ENCODE data around the gene CDC14A. TPM values are rescaled to one million over a fixed set of nuclear protein-coding genes. Genes with fewer than 3 reads are reported as not detected.

CDC14A gene
- total RNA-seq, 1 experiment from 2014 or later = 24.7 TPM

- Histone ChIP-seq H3K9me2 (replicated peaks; ENCODE audit: insufficient read depth, low read length) (no peaks in the 10 kb centered on the region), H3K9me3 (ENCODE audit: low read length) (no peaks in the 10 kb centered on the region), H3K36me3 (ENCODE audit: insufficient read depth, low read length) (no peaks in the 10 kb centered on the region), H3K4me2 (ENCODE audit: low read depth, low read length, poor library complexity, severe bottlenecking) (peak overlapping the region; percentile 87), H3K79me2 (ENCODE audit: low read length) (peaks cover 32% of the 10 kb centered on the region), H3K4me1 (ENCODE audit: low read length) (peaks cover 31% of the 10 kb centered on the region), H3K4me3 (ENCODE audit: low read length) (peak overlapping the region; percentile 91), H3K27ac (ENCODE audit: low read length) (peak overlapping the region; percentile 79; the same call in 1 of the 2 replicates), H3K9ac (ENCODE audit: low read length) (peak overlapping the region; percentile 94), H3K27me3 (ENCODE audit: low read length) (no peaks in the 10 kb centered on the region), H2AFZ (ENCODE audit: low read length) (peak overlapping the region; percentile 72), H4K20me1 (ENCODE audit: insufficient read depth, low read depth, low read length) (no peaks in the 10 kb centered on the region)
- DNase-seq = no peak
Observed at GRCh38 chr1:100350787-100351094, 1.6 kb upstream of the CDC14A start.

GRCh38 chr1:100351095-100351887 is 1.0 kb upstream of the CDC14A start:
- Histone ChIP-seq H3K9ac (ENCODE audit: low read length) (peak overlapping the region; percentile 94), H2AFZ (ENCODE audit: low read length) (peak overlapping the region; percentile 72), H3K9me3 (ENCODE audit: low read length) (no peaks in the 10 kb centered on the region), H3K4me1 (ENCODE audit: low read length) (peaks cover 36% of the 10 kb centered on the region), H3K79me2 (ENCODE audit: low read length) (peaks cover 38% of the 10 kb centered on the region), H3K27me3 (ENCODE audit: low read length) (no peaks in the 10 kb centered on the region), H3K4me2 (ENCODE audit: low read depth, low read length, poor library complexity, severe bottlenecking) (peak overlapping the region; percentile 87), H3K27ac (ENCODE audit: low read length) (peak overlapping the region; percentile 79), H3K36me3 (ENCODE audit: insufficient read depth, low read length) (0 out of 2 replicates have a peak, but pooled peaks cover 2% of the 10 kb centered on the region), H3K9me2 (replicated peaks; ENCODE audit: insufficient read depth, low read length) (no peaks in the 10 kb centered on the region), H4K20me1 (ENCODE audit: insufficient read depth, low read depth, low read length) (no peaks in the 10 kb centered on the region), H3K4me3 (ENCODE audit: low read length) (peak overlapping the region; percentile 91)
- DNase-seq = peak; percentile 96

- H2AFZ ChIP-seq (ENCODE audit: low read length) = peak overlapping the region; percentile 31
- 0 out of 2 replicates have a peak, but pooled peaks cover 2% of the 10 kb centered on the region for H3K36me3 ChIP-seq (ENCODE audit: insufficient read depth, low read length)
- H3K27me3 ChIP-seq (ENCODE audit: low read length) = no peaks in the 10 kb centered on the region
- peak overlapping the region; percentile 91 for H3K4me3 ChIP-seq (ENCODE audit: low read length)
- H3K9ac ChIP-seq (ENCODE audit: low read length) = peak overlapping the region; percentile 94
- peak overlapping the region; percentile 74 for H3K27ac ChIP-seq (ENCODE audit: low read length)
- peak overlapping the region; percentile 87 for H3K4me2 ChIP-seq (ENCODE audit: low read depth, low read length, poor library complexity, severe bottlenecking)
- peaks cover 51% of the 10 kb centered on the region for H3K4me1 ChIP-seq (ENCODE audit: low read length)
- no peaks in the 10 kb centered on the region for H3K9me2 ChIP-seq (replicated peaks; ENCODE audit: insufficient read depth, low read length)
- H3K9me3 ChIP-seq (ENCODE audit: low read length) = no peaks in the 10 kb centered on the region
- H3K79me2 ChIP-seq (ENCODE audit: low read length) = peaks cover 56% of the 10 kb centered on the region
- H4K20me1 ChIP-seq (ENCODE audit: insufficient read depth, low read depth, low read length) = no peaks in the 10 kb centered on the region
- peak; percentile 83 for DNase-seq
Observed at GRCh38 chr1:100353071-100353801, 930 bp downstream of the CDC14A start.

DNA sequence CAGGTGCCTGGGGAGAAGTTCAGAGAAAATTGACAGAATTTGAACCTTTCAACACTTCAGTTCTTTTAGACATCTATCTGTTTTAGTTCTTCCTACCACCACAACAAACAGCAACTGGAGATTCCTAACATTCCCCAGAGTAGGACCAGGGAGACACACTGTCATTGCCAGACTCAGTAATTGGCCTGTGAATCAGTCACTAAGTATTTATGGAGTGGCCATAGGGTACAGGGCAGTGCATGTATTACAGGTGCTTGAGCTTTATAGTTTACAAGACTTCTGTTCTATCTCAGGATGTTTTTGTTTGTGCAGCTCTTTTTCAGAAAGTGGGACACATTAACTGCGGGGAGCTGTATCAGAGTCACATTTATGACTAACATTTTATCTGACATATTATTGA is 1.7 kb downstream of the CDC14A start:
- Histone ChIP-seq H3K4me1 (ENCODE audit: low read length) (peaks cover 58% of the 10 kb centered on the region), H4K20me1 (ENCODE audit: insufficient read depth, low read depth, low read length) (no peaks in the 10 kb centered on the region), H3K27me3 (ENCODE audit: low read length) (no peaks in the 10 kb centered on the region), H3K9me3 (ENCODE audit: low read length) (no peaks in the 10 kb centered on the region), H3K4me3 (ENCODE audit: low read length) (peak overlapping the region; percentile 91), H3K4me2 (ENCODE audit: low read depth, low read length, poor library complexity, severe bottlenecking) (peak overlapping the region; percentile 87), H3K9ac (ENCODE audit: low read length) (peak overlapping the region; percentile 94), H2AFZ (ENCODE audit: low read length) (no peak overlapping the region), H3K27ac (ENCODE audit: low read length) (peak overlapping the region; percentile 74), H3K36me3 (ENCODE audit: insufficient read depth, low read length) (peaks cover 6% of the 10 kb centered on the region; the same call in 1 of the 2 replicates), H3K9me2 (replicated peaks; ENCODE audit: insufficient read depth, low read length) (no peaks in the 10 kb centered on the region), H3K79me2 (ENCODE audit: low read length) (peaks cover 63% of the 10 kb centered on the region)
- peak; percentile 42 for DNase-seq

DNA sequence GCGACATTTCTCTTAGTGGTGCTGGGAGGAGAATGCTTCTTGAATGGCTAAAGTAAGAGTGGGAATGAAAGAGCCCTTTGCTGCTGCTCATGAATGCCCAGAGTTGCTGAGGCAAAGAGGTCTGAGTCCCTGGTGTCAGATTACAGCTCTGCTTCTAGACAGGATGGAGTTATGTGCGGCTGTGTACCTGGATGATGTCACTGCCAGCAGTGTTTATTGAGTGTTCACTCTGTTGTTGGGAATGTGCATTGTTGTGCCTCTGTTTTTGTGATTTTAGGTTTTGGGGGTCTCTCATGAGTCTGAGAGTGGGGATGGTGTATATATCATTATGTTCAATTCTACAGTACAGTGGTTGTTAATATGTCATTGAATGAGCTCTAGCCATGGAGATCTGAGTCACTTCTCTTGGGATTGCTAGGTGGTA is 2.7 kb downstream of the CDC14A start:
- H3K4me1 ChIP-seq (ENCODE audit: low read length) = peaks cover 64% of the 10 kb centered on the region
- H3K27me3 ChIP-seq (ENCODE audit: low read length) = no peaks in the 10 kb centered on the region
- H3K27ac ChIP-seq (ENCODE audit: low read length) = peak overlapping the region; percentile 74
- no peak overlapping the region for H2AFZ ChIP-seq (ENCODE audit: low read length)
- no peaks in the 10 kb centered on the region for H3K9me3 ChIP-seq (ENCODE audit: low read length)
- no peaks in the 10 kb centered on the region for H3K9me2 ChIP-seq (replicated peaks; ENCODE audit: insufficient read depth, low read length)
- peaks cover 72% of the 10 kb centered on the region for H3K79me2 ChIP-seq (ENCODE audit: low read length)
- H3K4me2 ChIP-seq (ENCODE audit: low read depth, low read length, poor library complexity, severe bottlenecking) = peak overlapping the region; percentile 87
- DNase-seq = peak; percentile 74
- H3K9ac ChIP-seq (ENCODE audit: low read length) = peak overlapping the region; percentile 94
- H3K4me3 ChIP-seq (ENCODE audit: low read length) = peak overlapping the region; percentile 91
- H3K36me3 ChIP-seq (ENCODE audit: insufficient read depth, low read length) = peaks cover 6% of the 10 kb centered on the region; the same call in 1 of the 2 replicates
- no peaks in the 10 kb centered on the region for H4K20me1 ChIP-seq (ENCODE audit: insufficient read depth, low read depth, low read length)

DNA sequence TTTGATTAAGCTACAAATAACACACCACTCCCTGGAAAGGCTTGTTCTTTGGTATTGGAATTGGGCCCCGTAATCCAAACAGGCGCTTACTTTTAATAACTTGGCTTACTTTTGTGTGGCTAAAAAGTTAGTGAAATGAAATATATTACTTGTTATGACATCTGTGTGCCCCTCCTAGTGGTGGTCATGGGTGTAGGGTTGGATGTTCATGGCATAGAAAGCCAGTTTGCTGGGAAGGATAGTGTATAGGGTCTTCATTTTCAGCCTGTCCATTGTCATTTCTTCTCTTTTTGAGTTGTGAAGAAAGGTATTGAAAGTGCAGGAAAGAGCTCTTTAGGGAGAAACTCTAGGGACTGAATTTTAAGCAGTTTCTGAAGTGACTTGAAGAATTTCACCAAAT is 5.9 kb downstream of the CDC14A start:
- Histone ChIP-seq H3K9me3 (ENCODE audit: low read length) (no peaks in the 10 kb centered on the region), H3K36me3 (ENCODE audit: insufficient read depth, low read length) (peaks cover 26% of the 10 kb centered on the region), H3K4me1 (ENCODE audit: low read length) (peaks cover 55% of the 10 kb centered on the region), H4K20me1 (ENCODE audit: insufficient read depth, low read depth, low read length) (no peaks in the 10 kb centered on the region), H3K27ac (ENCODE audit: low read length) (peak overlapping the region; percentile 38), H3K27me3 (ENCODE audit: low read length) (no peaks in the 10 kb centered on the region), H3K9ac (ENCODE audit: low read length) (no peak overlapping the region), H3K4me2 (ENCODE audit: low read depth, low read length, poor library complexity, severe bottlenecking) (peak overlapping the region; percentile 14), H3K9me2 (replicated peaks; ENCODE audit: insufficient read depth, low read length) (no peaks in the 10 kb centered on the region), H3K4me3 (ENCODE audit: low read length) (no peak overlapping the region), H3K79me2 (ENCODE audit: low read length) (peaks cover 96% of the 10 kb centered on the region), H2AFZ (ENCODE audit: low read length) (no peak overlapping the region)
- DNase-seq = peak; percentile 66

GRCh38 chr1:100359139-100359538 is 6.8 kb downstream of the CDC14A start:
- Histone ChIP-seq H3K27ac (ENCODE audit: low read length) (peak overlapping the region; percentile 38), H3K4me1 (ENCODE audit: low read length) (peaks cover 49% of the 10 kb centered on the region), H3K27me3 (ENCODE audit: low read length) (no peaks in the 10 kb centered on the region), H3K36me3 (ENCODE audit: insufficient read depth, low read length) (peaks cover 27% of the 10 kb centered on the region), H3K4me3 (ENCODE audit: low read length) (no peak overlapping the region), H3K9me2 (replicated peaks; ENCODE audit: insufficient read depth, low read length) (no peaks in the 10 kb centered on the region), H2AFZ (ENCODE audit: low read length) (no peak overlapping the region), H3K9ac (ENCODE audit: low read length) (no peak overlapping the region), H3K9me3 (ENCODE audit: low read length) (no peaks in the 10 kb centered on the region), H4K20me1 (ENCODE audit: insufficient read depth, low read depth, low read length) (no peaks in the 10 kb centered on the region), H3K4me2 (ENCODE audit: low read depth, low read length, poor library complexity, severe bottlenecking) (peak overlapping the region; percentile 3), H3K79me2 (ENCODE audit: low read length) (peaks cover 93% of the 10 kb centered on the region)
- DNase-seq = peak; percentile 57

DNA sequence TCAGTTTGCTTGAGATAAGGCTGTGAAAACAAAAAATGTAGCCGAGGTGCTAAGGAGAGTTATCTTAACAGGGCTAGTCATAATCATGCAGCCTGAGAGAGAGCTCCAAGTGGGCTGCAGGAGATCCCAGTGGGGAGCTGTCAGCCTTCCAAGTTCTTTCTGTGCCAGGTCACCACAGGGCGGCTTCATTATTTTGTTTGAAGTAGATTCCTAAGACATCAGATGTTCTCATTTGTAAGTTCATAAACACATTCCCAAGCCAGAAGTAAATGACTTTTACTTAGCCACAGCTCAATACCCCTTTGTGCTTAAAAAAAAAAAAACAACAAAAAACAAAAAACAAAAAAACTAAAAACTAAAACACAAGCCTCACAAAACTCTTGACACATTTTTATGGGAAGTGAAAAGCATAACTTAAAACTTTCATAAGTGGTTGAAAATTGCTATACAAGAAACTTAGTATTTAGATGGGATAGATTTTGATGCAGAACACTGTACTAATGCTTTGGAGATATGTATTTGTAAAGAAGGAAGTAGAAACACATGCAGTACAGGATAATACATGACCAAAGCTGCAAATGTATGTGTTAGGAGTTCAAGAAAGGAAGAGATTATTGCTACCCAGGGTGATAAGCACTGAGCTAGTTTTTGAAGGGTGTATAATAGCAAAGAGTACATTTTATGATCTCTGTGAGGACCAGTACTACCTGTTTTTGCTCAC is 8.6 kb downstream of the CDC14A start:
- Histone ChIP-seq H3K79me2 (ENCODE audit: low read length) (peaks cover 92% of the 10 kb centered on the region), H3K9me2 (replicated peaks; ENCODE audit: insufficient read depth, low read length) (no peaks in the 10 kb centered on the region), H4K20me1 (ENCODE audit: insufficient read depth, low read depth, low read length) (no peaks in the 10 kb centered on the region), H3K4me2 (ENCODE audit: low read depth, low read length, poor library complexity, severe bottlenecking) (no peak overlapping the region), H3K27ac (ENCODE audit: low read length) (no peak overlapping the region), H3K9ac (ENCODE audit: low read length) (no peak overlapping the region), H3K4me3 (ENCODE audit: low read length) (no peak overlapping the region), H3K27me3 (ENCODE audit: low read length) (no peaks in the 10 kb centered on the region), H3K36me3 (ENCODE audit: insufficient read depth, low read length) (peaks cover 27% of the 10 kb centered on the region), H3K9me3 (ENCODE audit: low read length) (no peaks in the 10 kb centered on the region), H3K4me1 (ENCODE audit: low read length) (peaks cover 36% of the 10 kb centered on the region), H2AFZ (ENCODE audit: low read length) (no peak overlapping the region)
- no peak for DNase-seq
